ENCODE results near the gene RFNG. TPM values are rescaled to one million over a fixed set of nuclear protein-coding genes. Genes with fewer than 3 reads are reported as not detected.

The RFNG gene
- total and polyA plus RNA-seq, 2 of the 13 experiments (the other 11 are each of a cell fraction or from before 2014, with no cell fraction given) = 61.4 to 64.0 TPM

- no peak for TF ChIP-seq IRF1 (CRISPR knock-in tag; IDR thresholded peaks at IDR 0.05; ENCODE audit: low read depth)
- TF ChIP-seq ZNF160 (CRISPR knock-in tag; IDR thresholded peaks at IDR 0.05) = no peak
- no peak for TF ChIP-seq E2F1 (CRISPR knock-in tag; IDR thresholded peaks at IDR 0.05)
- no peak for TF ChIP-seq ZBTB39 (CRISPR knock-in tag; IDR thresholded peaks at IDR 0.05)
- TF ChIP-seq ZC3H13 (CRISPR knock-in tag; IDR thresholded peaks at IDR 0.05) = peak; percentile 76
- TF ChIP-seq ZNF660 (CRISPR knock-in tag; IDR thresholded peaks at IDR 0.05; ENCODE audit: borderline replicate concordance, low read depth) = no peak
- no peak for TF ChIP-seq ZBTB20 (CRISPR knock-in tag; IDR thresholded peaks at IDR 0.05; ENCODE audit: borderline replicate concordance, low read depth)
- no peak for TF ChIP-seq RCOR2 (CRISPR knock-in tag; IDR thresholded peaks at IDR 0.05)
- no peak for TF ChIP-seq RBAK (CRISPR knock-in tag; IDR thresholded peaks at IDR 0.05)
- no peak for TF ChIP-seq ELF3 (CRISPR knock-in tag; IDR thresholded peaks at IDR 0.05)
- TF ChIP-seq AGO1 (IDR thresholded peaks at IDR 0.05; ENCODE audit: low read depth, low read length, poor library complexity, severe bottlenecking) = peak; percentile 37
- no peak for TF ChIP-seq FOXA1 (IDR thresholded peaks at IDR 0.05)
- no peak for TF ChIP-seq FOXA1 (CRISPR knock-in tag; IDR thresholded peaks at IDR 0.05)
- TF ChIP-seq MNT (IDR thresholded peaks at IDR 0.05) = no peak
- no peak for TF ChIP-seq GMEB1 (CRISPR knock-in tag; IDR thresholded peaks at IDR 0.05; ENCODE audit: borderline replicate concordance)
- 0 out of 2 replicates have a peak, but pooled peaks have one; percentile 55 for TF ChIP-seq STAT5B (CRISPR knock-in tag; IDR thresholded peaks at IDR 0.05)
- no peak for TF ChIP-seq ZBTB43 (CRISPR knock-in tag; conservative IDR thresholded peaks at IDR 0.05)
- no peak for TF ChIP-seq ZNF781 (CRISPR knock-in tag; IDR thresholded peaks at IDR 0.05; ENCODE audit: borderline replicate concordance, not compliant biosample characterization)
- TF ChIP-seq CC2D1A (CRISPR knock-in tag; IDR thresholded peaks at IDR 0.05) = no peak
These were observed 33.2 kb downstream of the RFNG start (continued) for GRCh38 chr17:82018152-82018988.
